Skeletal muscle tissue (tissue), 4 donors: ENCODE results near the gene DCST1. TPM values are rescaled to one million over a fixed set of nuclear protein-coding genes. Genes with fewer than 3 reads are reported as not detected.

Source experiments
- H3K27ac ChIP-seq: one replicate; pipeline ENCODE4 v1.7.0; 2013; ENCODE audit warnings: mild to moderate bottlenecking, low read depth, low read length, inconsistent platforms
- H3K27me3 ChIP-seq, 3 donors: one replicate each; pipeline ENCODE4 v1.7.0; 2013; ENCODE audit warnings: low read length in 3 of 3; ENCODE audit not compliant: control insufficient read depth in 3 of 3, insufficient read depth in 3 of 3
- H3K36me3 ChIP-seq, 3 donors: one replicate each; pipeline ENCODE4 v1.7.0; 2013; ENCODE audit warnings: low read length in 3 of 3; ENCODE audit not compliant: control insufficient read depth in 3 of 3, insufficient read depth in 3 of 3
- H3K4me1 ChIP-seq, 3 donors: one replicate each; pipeline ENCODE4 v1.7.0; 2013; ENCODE audit warnings: low read length in 3 of 3, mild to moderate bottlenecking in 3 of 3; ENCODE audit not compliant: control insufficient read depth in 3 of 3, insufficient read depth in 3 of 3
- H3K4me3 ChIP-seq, 3 donors: one replicate each; pipeline ENCODE4 v1.7.0; 2013; ENCODE audit warnings: low read length in 3 of 3
- H3K9ac ChIP-seq, 3 donors: one replicate each; pipeline ENCODE4 v1.7.0; 2013; ENCODE audit warnings: low read length in 3 of 3, mild to moderate bottlenecking in 3 of 3, moderate library complexity in 2 of 3, low read depth in 1 of 3
- H3K9me3 ChIP-seq, 3 donors: one replicate each; pipeline ENCODE4 v1.7.0; 2013; ENCODE audit warnings: low read length in 3 of 3; ENCODE audit not compliant: control insufficient read depth in 3 of 3
- total RNA-seq: library from RNA; depleted of rRNA; stranded (reverse); fragments of >200 nt; gene quantifications from one replicate; pipeline ENCODE4 v1.2.3, GENCODE V29; 2014
- donor health status: Osteomylitis.

DCST1 gene
- total RNA-seq, 1 donor from 2014 or later = not detected

- Histone ChIP-seq H3K9me3 (no peaks in the 10 kb centered on the region), H3K4me3 (no peak overlapping the region), H3K27ac (no peak overlapping the region), H3K27me3 (no peaks in the 10 kb centered on the region), H3K9ac (no peak overlapping the region), H3K4me1 (peaks cover 10 to 18% (median 11%) of the 10 kb centered on the region in 3 donors), H3K36me3 (no peaks in the 10 kb centered on the region)
Measured at GRCh38 chr1:155072531-155073289, 39.1 kb downstream of the DCST1 start.

DNA sequence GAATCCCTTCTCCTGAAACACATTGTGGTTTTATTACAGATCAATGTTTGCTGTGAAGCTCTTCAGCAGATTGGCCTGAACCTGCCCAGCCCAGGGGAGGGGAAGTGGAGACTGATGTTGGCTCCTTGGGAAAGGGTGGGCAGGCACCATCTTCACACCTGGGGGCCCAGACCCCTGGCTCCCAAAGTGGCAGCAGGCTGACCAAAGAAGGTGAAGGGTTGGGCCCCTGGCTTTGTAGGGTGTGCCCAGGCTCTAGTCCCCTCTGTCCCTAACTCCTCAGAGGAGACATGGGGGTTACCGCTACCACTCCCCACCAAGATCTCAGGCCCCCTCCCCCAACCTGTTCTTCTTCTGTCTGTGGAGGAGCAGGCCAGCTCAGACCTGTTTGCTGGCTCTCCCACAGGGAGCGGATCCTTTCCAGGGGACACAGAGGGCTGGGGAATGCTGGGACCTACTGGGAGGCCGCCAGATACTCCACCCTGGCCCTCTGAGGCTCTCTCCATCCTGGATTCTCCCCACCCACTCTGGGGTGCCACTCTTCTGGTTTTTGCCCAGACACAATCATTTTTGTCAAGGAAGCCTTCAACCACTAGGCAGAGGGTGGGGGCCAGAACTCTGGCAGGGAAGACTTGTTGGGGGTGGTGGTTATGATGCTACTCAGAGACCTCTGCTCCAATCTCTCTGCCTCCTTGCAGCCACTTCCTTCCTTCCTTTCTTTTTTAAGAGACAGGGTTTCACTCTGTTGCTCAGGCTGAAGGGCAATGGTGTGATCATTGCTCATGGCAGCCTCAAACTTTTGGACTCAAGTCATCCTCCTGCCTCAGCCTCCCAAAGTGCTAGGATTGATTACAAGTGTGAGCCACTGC lies 40.0 kb downstream of the DCST1 start:
- no peak overlapping the region for H3K4me3 ChIP-seq
- H3K36me3 ChIP-seq = no peaks in the 10 kb centered on the region
- H3K9me3 ChIP-seq = no peaks in the 10 kb centered on the region
- H3K27me3 ChIP-seq = no peaks in the 10 kb centered on the region
- H3K27ac ChIP-seq = no peak overlapping the region
- H3K9ac ChIP-seq = no peak overlapping the region
- H3K4me1 ChIP-seq = peaks cover 10 to 18% (median 11%) of the 10 kb centered on the region in 3 donors

- no peaks in the 10 kb centered on the region for H3K36me3 ChIP-seq
- no peak overlapping the region for H3K9ac ChIP-seq
- peaks cover 13 to 16% (median 15%) of the 10 kb centered on the region in 3 donors for H3K27me3 ChIP-seq
- H3K9me3 ChIP-seq = no peaks in the 10 kb centered on the region
- H3K4me1 ChIP-seq = peaks cover 20 to 23% (median 21%) of the 10 kb centered on the region in 3 donors
- H3K4me3 ChIP-seq = no peak overlapping the region
- no peak overlapping the region for H3K27ac ChIP-seq
Measured at GRCh38 chr1:155075535-155075934, 41.9 kb downstream of the DCST1 start.

- Histone ChIP-seq H3K9ac (no peak overlapping the region), H3K9me3 (no peaks in the 10 kb centered on the region), H3K27me3 (peaks cover 21 to 24% (median 23%) of the 10 kb centered on the region in 3 donors), H3K4me3 (no peak overlapping the region), H3K27ac (no peak overlapping the region), H3K4me1 (peaks cover 22 to 24% (median 24%) of the 10 kb centered on the region in 3 donors), H3K36me3 (no peaks in the 10 kb centered on the region)
Measured at GRCh38 chr1:155076371-155076770, 42.7 kb downstream of the DCST1 start.

GRCh38 chr1:155077346-155077745 lies 43.7 kb downstream of the DCST1 start:
- Histone ChIP-seq H3K4me1 (peaks cover 27 to 34% (median 30%) of the 10 kb centered on the region in 3 donors), H3K9me3 (no peaks in the 10 kb centered on the region), H3K36me3 (no peaks in the 10 kb centered on the region), H3K27me3 (peaks cover 30 to 34% (median 33%) of the 10 kb centered on the region in 3 donors), H3K4me3 (no peak overlapping the region), H3K9ac (no peak overlapping the region), H3K27ac (no peak overlapping the region)

GRCh38 chr1:155077758-155078445 lies 44.3 kb downstream of the DCST1 start:
- peak overlapping the region in 1 of 3 donors; percentile 31 for H3K4me3 ChIP-seq
- no peaks in the 10 kb centered on the region for H3K9me3 ChIP-seq
- H3K9ac ChIP-seq = no peak overlapping the region
- no peak overlapping the region for H3K27ac ChIP-seq
- H3K36me3 ChIP-seq = no peaks in the 10 kb centered on the region
- peaks cover 32 to 39% (median 36%) of the 10 kb centered on the region in 3 donors for H3K4me1 ChIP-seq
- H3K27me3 ChIP-seq = peaks cover 36 to 40% (median 38%) of the 10 kb centered on the region in 3 donors

- H3K4me1 ChIP-seq = peaks cover 33 to 46% (median 36%) of the 10 kb centered on the region in 3 donors
- peak within 1 kb of the TSS; percentile 8 to 45 (median 33) for H3K9ac ChIP-seq
- no peaks in the 10 kb centered on the region for H3K9me3 ChIP-seq
- H3K27me3 ChIP-seq = peaks cover 43 to 47% (median 46%) of the 10 kb centered on the region in 3 donors
- peak within 1 kb of the TSS; percentile 31 to 45 (median 31) for H3K4me3 ChIP-seq
- no peak within 1 kb of the TSS for H3K27ac ChIP-seq
- no peaks in the 10 kb centered on the region for H3K36me3 ChIP-seq
Measured at GRCh38 chr1:155078469-155079209, 45.0 kb downstream of the DCST1 start, which contains the start of gene EFNA3. Gene EFNA3, plus strand, starts transcription at chr1:155078837. Its CDS starts 105 bp downstream, at chr1:155078942.

GRCh38 chr1:155079210-155079486 lies 45.5 kb downstream of the DCST1 start:
- peaks cover 48 to 52% (median 51%) of the 10 kb centered on the region in 3 donors for H3K27me3 ChIP-seq
- peak overlapping the region in 2 of 3 donors; percentile 25 to 35 for H3K4me3 ChIP-seq
- H3K36me3 ChIP-seq = no peaks in the 10 kb centered on the region
- peak overlapping the region in 2 of 3 donors; percentile 8 to 45 for H3K9ac ChIP-seq
- no peak overlapping the region for H3K27ac ChIP-seq
- no peaks in the 10 kb centered on the region for H3K9me3 ChIP-seq
- H3K4me1 ChIP-seq = peaks cover 35 to 48% (median 39%) of the 10 kb centered on the region in 3 donors
